Heart right ventricle (tissue), 16 donors: ENCODE data around the gene IQGAP1. TPM values are rescaled to one million over a fixed set of nuclear protein-coding genes. Genes with fewer than 3 reads are reported as not detected.

Source experiments
- ATAC-seq, 8 donors: fragments of 200-7000 bp; cut with Tn5 transposase; one replicate each; pipeline ENCODE4 v1.9.1; 2020; ENCODE audit warnings: mild to moderate bottlenecking in 8 of 8, moderate library complexity in 8 of 8, moderate number of reproducible peaks in 1 of 8
- DNase-seq, 2 donors: peaks; one replicate each; pipeline ENCODE4 v3.0.0-alpha.2; 2020
- H3K27ac ChIP-seq, 10 donors: fragments of 200-600 bp; sonication (generic) in 2 of 10; one replicate each; pipeline versions ENCODE4 v1.5.0 to v1.8.0; 2020 to 2022; ENCODE audit warnings: mild to moderate bottlenecking in 3 of 10
- H3K27me3 ChIP-seq, 7 donors: fragments of 200-600 bp; one replicate each; pipeline ENCODE4 v1.8.0; 2021 to 2022; ENCODE audit warnings: mild to moderate bottlenecking in 2 of 7
- H3K36me3 ChIP-seq, 9 donors: fragments of 200-600 bp; sonication (generic) in 1 of 9; one replicate each; pipeline versions ENCODE4 v1.5.0 to v1.8.0; 2020 to 2022; ENCODE audit warnings: mild to moderate bottlenecking in 2 of 9
- H3K4me1 ChIP-seq, 9 donors: fragments of 200-600 bp; sonication (generic) in 1 of 9; one replicate each; pipeline versions ENCODE4 v1.5.0 to v1.8.0; 2020 to 2022; ENCODE audit warnings: mild to moderate bottlenecking in 4 of 9
- H3K4me3 ChIP-seq, 10 donors: fragments of 200-600 bp; sonication (generic) in 2 of 10; one replicate each; pipeline versions ENCODE4 v1.5.0 to v1.8.0; 2020 to 2022; ENCODE audit warnings: mild to moderate bottlenecking in 7 of 10, moderate library complexity in 2 of 10
- H3K9me3 ChIP-seq, 11 donors: fragments of 200-600 bp in 10 of 11; sonication (generic) in 2 of 11; one replicate each; pipeline versions ENCODE4 v1.5.0 to v1.8.0; 2013 to 2022; ENCODE audit warnings: mild to moderate bottlenecking in 2 of 11, control low read depth in 1 of 11, moderate library complexity in 1 of 11
- WGBS, 2 donors: extraction: QIAGEN DNeasy Blood & Tissue Kit; methylation state at CpG; one replicate each; pipeline ENCODE4 v1.1.7; 2013; ENCODE audit warnings: inconsistent platforms in 1 of 2; 5-methylcytosine and 5-hydroxymethylcytosine counted together
- intact Hi-C, 10 donors: fragments of 100-400 bp; cut with DNase I; formaldehyde crosslinking; loops; one replicate each; pipeline versions ENCODE4 v1.11.1 to v1.14.2; 2022
- polyA plus RNA-seq, 2 donors: library from polyadenylated mRNA; stranded (reverse); fragments of 200-250 nt; gene quantifications; one replicate each; pipeline ENCODE4 v1.2.3, GENCODE V29; 2013
- total RNA-seq, 10 donors: library from RNA; stranded (reverse); fragmentation: NEBNext Ultra II Directional in 3 of 10; extraction: Animal tissue kit (Norgen Biotek cat#: 25700) in 3 of 10; gene quantifications; one replicate each; pipeline versions ENCODE4 v1.2.1 to v1.2.4, GENCODE V29; 2021 to 2023
- TF ChIP-seq, protein P1 (sequence below), 9 donors: fragments of 200-600 bp; sonication (generic) in 2 of 9; IDR thresholded peaks; one replicate each; pipeline versions ENCODE4 v1.5.0 to v1.8.0; 2021 to 2022; ENCODE audit warnings: antibody characterized with exemption in 9 of 9, mild to moderate bottlenecking in 5 of 9, moderate library complexity in 1 of 9
- donor health status: Arrhythmogenic right ventricular cardiomyopathy.
- donor health status: ischemic (EF 13 %, LVEDD 7.1; RV severe dilation, severe dysfunction).
- donor health status: healthy with polysubstance abuse.
- donor health status: DM: no; HTN: yes; CAD: no.
- donor health status: DM: no; HTN: no; CAD: no.
- donor health status: ischemic (EF 25% LVEDD 6.9; RV normal size, moderate dysfunction).
- donor health status: ischemic (EF 25% LVEDD 5.7; RV mildly dilated, moderate dysfunction).
- donor health status: healthy.
- donor health status: DM: yes; HTN: yes; CAD: no.
- donor health status: Ischemic cardiomyopathy.
- donor health status: ischemic (EF 35%, LVEDD 5.7; RV mildly dilated, moderate dysfunction).
- donor health status: nonischemic (EF 11% LVEDD 7.7; RV severe dilation, severe dysfunction).
- donor health status: DM: yes; HTN: yes; CAD: no.
- donor health status: PGD.
- donor health status: ischemic (EF 29% LVEDD 5.4; RV normal size, mild dysfunction).
- donor health status: nonischemic (EF 23%, LVEDD 6.1; RV moderate dilation, normal function).

The IQGAP1 gene
- total and polyA plus RNA-seq, 12 donors: 28.6 to 81.7 (median 35.0) TPM

DNA sequence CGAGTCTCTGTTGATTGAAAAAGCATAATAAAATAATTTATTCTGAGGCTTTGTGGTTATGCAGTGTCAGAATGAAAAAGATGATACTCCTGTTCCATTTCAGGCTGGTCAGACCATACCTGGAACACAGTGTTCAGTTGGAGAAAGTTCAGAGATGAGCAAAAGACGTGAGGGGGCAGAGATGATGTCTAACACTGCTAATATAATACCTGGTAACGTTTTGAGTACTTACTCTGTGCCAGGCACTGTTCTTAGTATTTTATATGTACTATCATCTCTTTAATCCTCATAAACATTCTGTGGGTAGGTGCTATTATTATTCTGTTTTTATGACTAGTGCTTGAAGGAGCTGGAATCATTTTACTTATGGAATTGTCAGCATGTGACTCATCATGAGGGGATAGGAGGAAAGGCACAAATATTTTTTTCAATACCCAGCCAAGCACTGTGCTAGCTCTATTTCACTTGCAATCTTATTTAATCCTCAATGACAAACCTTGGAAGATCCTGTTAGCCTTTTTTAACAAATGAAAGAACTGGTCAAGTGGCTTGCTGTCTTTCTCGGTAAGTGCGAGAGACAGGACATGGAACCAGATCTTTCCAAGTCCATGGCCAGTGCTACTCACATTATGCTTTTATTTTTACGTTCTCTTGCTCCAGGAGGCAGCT is 31.8 kb downstream of the IQGAP1 start:
- H3K4me1 ChIP-seq: peaks cover 8 to 83% (median 74%) of the 10 kb centered on the region in 9 donors
- H3K4me3 ChIP-seq: no peak overlapping the region
- WGBS, 2 donors: 39 to 52% methylated on average over 6 of the region's 6 CpGs
- TF ChIP-seq, protein P1, sequence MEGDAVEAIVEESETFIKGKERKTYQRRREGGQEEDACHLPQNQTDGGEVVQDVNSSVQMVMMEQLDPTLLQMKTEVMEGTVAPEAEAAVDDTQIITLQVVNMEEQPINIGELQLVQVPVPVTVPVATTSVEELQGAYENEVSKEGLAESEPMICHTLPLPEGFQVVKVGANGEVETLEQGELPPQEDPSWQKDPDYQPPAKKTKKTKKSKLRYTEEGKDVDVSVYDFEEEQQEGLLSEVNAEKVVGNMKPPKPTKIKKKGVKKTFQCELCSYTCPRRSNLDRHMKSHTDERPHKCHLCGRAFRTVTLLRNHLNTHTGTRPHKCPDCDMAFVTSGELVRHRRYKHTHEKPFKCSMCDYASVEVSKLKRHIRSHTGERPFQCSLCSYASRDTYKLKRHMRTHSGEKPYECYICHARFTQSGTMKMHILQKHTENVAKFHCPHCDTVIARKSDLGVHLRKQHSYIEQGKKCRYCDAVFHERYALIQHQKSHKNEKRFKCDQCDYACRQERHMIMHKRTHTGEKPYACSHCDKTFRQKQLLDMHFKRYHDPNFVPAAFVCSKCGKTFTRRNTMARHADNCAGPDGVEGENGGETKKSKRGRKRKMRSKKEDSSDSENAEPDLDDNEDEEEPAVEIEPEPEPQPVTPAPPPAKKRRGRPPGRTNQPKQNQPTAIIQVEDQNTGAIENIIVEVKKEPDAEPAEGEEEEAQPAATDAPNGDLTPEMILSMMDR (IDR thresholded peaks at IDR 0.05): no peak
- ATAC-seq: peak in 6 of 8 donors; percentile 32 to 70 (median 56)
- no peaks in the 10 kb centered on the region for H3K27me3 ChIP-seq
- no peaks in the 10 kb centered on the region for H3K36me3 ChIP-seq
- DNase-seq: no peak
- peak overlapping the region in 8 of 10 donors; percentile 5 to 60 (median 36) for H3K27ac ChIP-seq
- H3K9me3 ChIP-seq: peaks cover 0 to 5% (median 0%) of the 10 kb centered on the region in 11 donors
- intact Hi-C loops: loop anchor here in 1 of 10 donors (2.0 kb wide), 1 partner anchor 51 kb away; no protein-coding TSS in a partner anchor

DNA sequence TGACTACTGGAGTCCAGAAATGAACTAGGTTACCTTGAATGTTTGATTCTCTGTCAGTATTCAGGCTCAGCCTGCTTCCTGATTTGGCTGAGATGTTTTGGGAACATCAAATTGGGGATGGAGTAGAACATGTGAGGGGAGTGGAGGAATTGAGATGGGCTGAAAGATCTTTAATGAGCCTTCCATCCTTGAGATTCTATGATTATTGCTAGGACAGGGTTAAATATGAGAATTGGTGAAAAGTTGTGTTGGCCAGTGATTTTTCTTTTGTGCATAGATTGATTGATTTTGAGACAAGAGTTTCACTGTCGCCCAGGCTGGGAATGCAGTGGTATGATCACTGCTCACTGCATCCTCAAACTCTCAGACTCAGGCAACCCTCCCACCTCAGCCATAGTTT is 32.4 kb downstream of the IQGAP1 start:
- intact Hi-C loops: loop anchor here in 1 of 10 donors (2.0 kb wide), 1 partner anchor 52 kb away; no protein-coding TSS in a partner anchor
- ATAC-seq: no peak

DNA sequence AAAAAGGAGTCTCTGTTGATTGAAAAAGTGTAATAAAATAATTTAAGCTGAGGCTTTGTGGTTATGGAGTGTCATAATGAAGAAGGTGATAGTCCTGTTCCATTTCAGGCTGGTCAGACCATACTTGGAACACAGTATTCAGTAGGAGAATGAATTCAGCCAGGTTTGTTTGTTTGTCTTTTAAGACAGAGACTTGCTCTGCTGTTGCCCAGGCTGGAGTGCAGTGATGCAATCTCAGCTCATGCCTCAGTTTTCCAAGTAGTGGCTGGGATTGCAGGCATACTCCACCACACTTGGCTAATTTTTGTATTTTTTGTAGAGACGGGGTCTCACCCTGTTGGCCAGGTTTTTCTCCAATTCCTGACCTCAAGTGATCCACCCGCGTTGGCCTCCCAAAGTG is 33.5 kb downstream of the IQGAP1 start:
- intact Hi-C loops: loop anchor here in 1 of 10 donors (2.0 kb wide), 1 partner anchor 53 kb away; no protein-coding TSS in a partner anchor
- H3K27ac ChIP-seq: peak overlapping the region in 3 of 10 donors; percentile 8 to 29 (median 14)
- WGBS, 2 donors: 86 to 87% methylated on average over 3 of the region's 3 CpGs
- peaks cover 0 to 5% (median 0%) of the 10 kb centered on the region in 11 donors for H3K9me3 ChIP-seq
- H3K4me3 ChIP-seq: no peak overlapping the region
- no peaks in the 10 kb centered on the region for H3K27me3 ChIP-seq
- no peak for DNase-seq
- ATAC-seq: peak in 1 of 8 donors; percentile 32
- peaks cover 0 to 8% (median 0%) of the 10 kb centered on the region in 9 donors for H3K36me3 ChIP-seq
- TF ChIP-seq, protein P1 (IDR thresholded peaks at IDR 0.05): no peak
- H3K4me1 ChIP-seq: peaks cover 13 to 87% (median 83%) of the 10 kb centered on the region in 9 donors

More for the DNA sequence above, 32.4 kb downstream of the IQGAP1 start:
- H3K27ac ChIP-seq: peak overlapping the region in 7 of 10 donors; percentile 5 to 60 (median 51)
- no peaks in the 10 kb centered on the region for H3K36me3 ChIP-seq
- H3K4me3 ChIP-seq: no peak overlapping the region
- DNase-seq: no peak
- peaks cover 10 to 83% (median 78%) of the 10 kb centered on the region in 9 donors for H3K4me1 ChIP-seq
- no peaks in the 10 kb centered on the region for H3K27me3 ChIP-seq
- TF ChIP-seq, protein P1 (IDR thresholded peaks at IDR 0.05): no peak
- 88 to 90% methylated on average over 1 of the region's 1 CpG for WGBS, 2 donors
- H3K9me3 ChIP-seq: peaks cover 0 to 5% (median 0%) of the 10 kb centered on the region in 11 donors

DNA sequence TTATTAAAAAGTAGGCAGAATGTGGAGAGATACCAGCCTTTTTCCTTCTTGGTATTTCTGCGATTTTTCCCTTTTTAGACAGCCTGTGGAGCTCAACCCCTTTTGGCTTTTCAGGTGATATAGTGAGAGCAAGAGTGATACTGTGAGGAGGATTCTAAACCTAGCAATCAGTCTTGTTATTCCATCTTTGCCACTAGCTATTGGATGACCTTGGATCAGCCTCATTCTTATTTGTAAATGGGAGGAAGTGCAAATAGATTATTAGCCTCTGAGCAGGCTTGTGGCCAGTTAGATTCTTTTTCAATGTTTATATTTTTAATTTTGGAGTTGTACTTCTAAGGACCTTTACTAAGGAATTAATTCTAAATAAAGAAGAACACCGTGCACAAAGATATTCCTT is 34.0 kb downstream of the IQGAP1 start:
- Histone ChIP-seq H3K9me3 (peaks cover 0 to 5% (median 0%) of the 10 kb centered on the region in 11 donors), H3K27me3 (no peaks in the 10 kb centered on the region), H3K27ac (peak overlapping the region in 1 of 10 donors; percentile 8), H3K4me3 (no peak overlapping the region), H3K4me1 (peaks cover 13 to 87% (median 83%) of the 10 kb centered on the region in 9 donors), H3K36me3 (peaks cover 0 to 13% (median 2%) of the 10 kb centered on the region in 9 donors)
- DNase-seq (no peak), ATAC-seq (no peak)
- intact Hi-C loops: no loop called here
- TF ChIP-seq, protein P1 (IDR thresholded peaks at IDR 0.05): no peak
- WGBS, 2 donors: 59 to 67% methylated on average over 2 of the region's 2 CpGs
